MCF 10A (cell line): ENCODE results near the gene PEX7. TPM values are rescaled to one million over a fixed set of nuclear protein-coding genes. Genes with fewer than 3 reads are reported as not detected.

ENCODE experiments used
- BruUV-seq: library from RNA; stranded (reverse); fragments of 400-500 nt; replicated peaks from 2 replicates; lab custom pipeline; 2021; lab: Mats Ljungman, UMichigan
- CTCF ChIA-PET: fragments of 300-600 bp; sonication (Branson Sonifier 250); formaldehyde crosslinking; extraction: SDS; loops from one replicate; lab custom pipeline; 2021; ENCODE audit warnings: antibody characterized with exemption, inconsistent platforms; lab: Yijun Ruan, JAX
- POLR2A ChIA-PET: fragments of 300-600, 350-650 bp; sonication (Branson Sonifier 250); formaldehyde crosslinking; extraction: SDS; loops from one replicate; lab custom pipeline; 2020; ENCODE audit warnings: antibody characterized with exemption, inconsistent platforms; lab: Yijun Ruan, JAX
- DNase-seq: peaks from one replicate; pipeline ENCODE4 v3.0.0-alpha.2; 2018; ENCODE audit not compliant: unreplicated experiment
- H3K27ac Mint-ChIP-seq: one replicate; pipeline ENCODE4 v1.8.0; 2022; ENCODE audit warnings: mild to moderate bottlenecking, low read depth, mixed read lengths; ENCODE audit not compliant: unreplicated experiment
- H3K27me3 Mint-ChIP-seq: one replicate; pipeline ENCODE4 v1.8.0; 2022; ENCODE audit warnings: mixed read lengths; ENCODE audit not compliant: insufficient read depth, unreplicated experiment
- H3K36me3 Mint-ChIP-seq: one replicate; pipeline ENCODE4 v1.8.0; 2022; ENCODE audit warnings: mild to moderate bottlenecking, moderate library complexity, mixed read lengths; ENCODE audit not compliant: insufficient read depth, unreplicated experiment
- H3K4me1 Mint-ChIP-seq: one replicate; pipeline ENCODE4 v1.8.0; 2022; ENCODE audit warnings: mixed read lengths; ENCODE audit not compliant: insufficient read depth, unreplicated experiment
- H3K4me3 Mint-ChIP-seq: one replicate; pipeline ENCODE4 v1.8.0; 2022; ENCODE audit warnings: mild to moderate bottlenecking, moderate library complexity, mixed read lengths; ENCODE audit not compliant: unreplicated experiment
- H3K9me3 Mint-ChIP-seq: one replicate; pipeline ENCODE4 v1.8.0; 2022; ENCODE audit warnings: mixed read lengths; ENCODE audit not compliant: unreplicated experiment
- intact Hi-C: fragments of 100-400 bp; cut with micrococcal nuclease; formaldehyde crosslinking; loops from 2 replicates; pipeline ENCODE4 v1.14.1; 2022
- total RNA-seq: library from RNA; stranded (reverse); gene quantifications from 2 replicates; pipeline ENCODE4 v1.2.3, GENCODE V29; 2022
- TF ChIP-seq, protein P1 (sequence below): fragments of 200-600 bp; IDR thresholded peaks from one replicate; pipeline ENCODE4 v1.8.0; 2022; ENCODE audit warnings: antibody characterized with exemption, mild to moderate bottlenecking; ENCODE audit not compliant: unreplicated experiment

PEX7 gene
- total RNA-seq, 1 experiment from 2014 or later: 6.0 TPM

DNA sequence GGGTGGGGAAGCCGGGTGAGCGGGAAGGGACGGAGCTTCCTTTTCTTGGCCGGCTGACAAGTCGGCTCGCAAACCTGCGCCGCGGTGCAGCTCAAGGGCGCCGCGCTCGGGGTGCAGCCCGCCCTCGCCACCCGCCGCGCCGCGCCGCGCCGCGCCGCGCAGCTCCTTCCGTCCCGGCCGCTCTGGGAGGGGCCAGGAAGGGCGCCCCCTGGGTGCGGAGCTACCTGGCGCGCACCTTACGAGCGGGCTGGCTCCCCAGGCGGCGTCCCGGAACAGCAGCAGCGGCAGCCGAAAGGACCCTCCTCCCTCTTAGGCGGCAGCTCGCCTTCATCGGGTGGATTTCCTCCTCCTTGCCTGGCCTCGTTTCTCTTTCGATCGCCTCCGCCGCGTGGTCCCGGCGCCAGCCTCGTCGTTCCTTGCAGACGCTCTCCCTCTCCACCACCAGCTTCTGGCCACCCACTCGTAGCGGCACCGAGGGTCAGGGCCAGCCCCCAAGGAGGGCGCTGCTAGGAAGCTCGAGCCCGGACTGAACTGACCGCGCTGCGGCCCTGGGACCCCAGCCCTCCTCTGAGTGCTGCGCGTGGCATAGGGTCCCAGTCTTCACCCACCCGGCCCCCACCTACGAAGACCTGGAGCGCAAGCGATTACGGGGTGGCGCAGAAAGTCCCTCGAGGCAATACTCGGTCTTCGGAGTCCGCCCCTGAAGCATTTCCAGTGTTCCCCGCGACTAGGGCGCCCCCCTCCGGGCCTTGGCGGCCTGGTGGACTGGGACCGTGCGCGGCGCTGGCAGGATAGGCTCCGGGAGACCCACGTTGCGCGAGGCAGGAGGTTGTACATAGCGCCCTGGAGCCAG is 29.8 kb upstream of the PEX7 start, which contains the start of gene MAP3K5:
Gene MAP3K5 (minus strand): TSS at position 68 of the 853 bp plus-strand sequence. CDS start 320 bp downstream, outside the sequence.
- Mint-ChIP-seq H3K27ac (peak within 1 kb of the TSS; percentile 98), H3K4me3 (peak within 1 kb of the TSS; percentile 92), H3K27me3 (no peaks in the 10 kb centered on the region), H3K4me1 (peaks cover 17% of the 10 kb centered on the region), H3K9me3 (no peaks in the 10 kb centered on the region), H3K36me3 (peaks cover 5% of the 10 kb centered on the region)
- CTCF ChIA-PET: interaction anchor here (0.6 to 7.5 kb wide), 97 partner anchors 9 to 642 kb away, joined by 3 to 309 read pairs (median 5); partner anchors contain the start of genes IL20RA and PEX7
- TF ChIP-seq, protein P1, sequence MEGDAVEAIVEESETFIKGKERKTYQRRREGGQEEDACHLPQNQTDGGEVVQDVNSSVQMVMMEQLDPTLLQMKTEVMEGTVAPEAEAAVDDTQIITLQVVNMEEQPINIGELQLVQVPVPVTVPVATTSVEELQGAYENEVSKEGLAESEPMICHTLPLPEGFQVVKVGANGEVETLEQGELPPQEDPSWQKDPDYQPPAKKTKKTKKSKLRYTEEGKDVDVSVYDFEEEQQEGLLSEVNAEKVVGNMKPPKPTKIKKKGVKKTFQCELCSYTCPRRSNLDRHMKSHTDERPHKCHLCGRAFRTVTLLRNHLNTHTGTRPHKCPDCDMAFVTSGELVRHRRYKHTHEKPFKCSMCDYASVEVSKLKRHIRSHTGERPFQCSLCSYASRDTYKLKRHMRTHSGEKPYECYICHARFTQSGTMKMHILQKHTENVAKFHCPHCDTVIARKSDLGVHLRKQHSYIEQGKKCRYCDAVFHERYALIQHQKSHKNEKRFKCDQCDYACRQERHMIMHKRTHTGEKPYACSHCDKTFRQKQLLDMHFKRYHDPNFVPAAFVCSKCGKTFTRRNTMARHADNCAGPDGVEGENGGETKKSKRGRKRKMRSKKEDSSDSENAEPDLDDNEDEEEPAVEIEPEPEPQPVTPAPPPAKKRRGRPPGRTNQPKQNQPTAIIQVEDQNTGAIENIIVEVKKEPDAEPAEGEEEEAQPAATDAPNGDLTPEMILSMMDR: peak; percentile 65
- POLR2A ChIA-PET: interaction anchor here (0.6 to 7.5 kb wide), 50 partner anchors 10 to 1301 kb away, joined by 3 to 204 read pairs (median 5); partner anchors contain the start of genes BCLAF1, MAP7 and PEX7
- DNase-seq: peak; percentile 93
- BruUV-seq: no TSS peak
- intact Hi-C loops: loop anchor here (1.0 to 10.0 kb wide), 6 partner anchors 96 to 508 kb away; partner anchors contain the start of genes BCLAF1 and MAP7

DNA sequence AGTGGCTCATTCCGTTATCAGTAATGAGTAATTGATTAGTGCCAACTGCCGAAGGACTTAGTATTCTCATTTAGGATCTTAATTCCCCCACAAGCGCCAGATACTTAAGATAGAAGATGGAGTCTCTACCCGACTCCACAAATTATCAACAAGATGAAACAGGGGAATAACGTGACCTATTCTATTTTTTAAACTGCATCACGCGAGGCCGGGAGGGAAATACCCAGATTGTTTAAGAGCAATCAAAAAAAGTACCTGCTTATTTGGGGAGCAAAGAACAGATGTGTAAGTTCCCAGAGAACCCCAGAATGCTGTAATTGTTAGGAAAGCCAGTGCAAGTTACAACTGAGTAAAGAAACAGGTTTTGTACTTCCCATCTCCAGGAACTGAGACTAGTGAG is 29.0 kb upstream of the PEX7 start:
- Mint-ChIP-seq H3K27ac (peak overlapping the region; percentile 98), H3K36me3 (peaks cover 5% of the 10 kb centered on the region), H3K27me3 (no peaks in the 10 kb centered on the region), H3K4me3 (peak overlapping the region; percentile 92), H3K4me1 (peaks cover 10% of the 10 kb centered on the region), H3K9me3 (no peaks in the 10 kb centered on the region)
- intact Hi-C loops: loop anchor here (1.0 to 10.0 kb wide), 5 partner anchors 97 to 509 kb away; partner anchors contain the start of genes BCLAF1 and MAP7
- TF ChIP-seq, protein P1: no peak
- ChIA-PET CTCF (interaction anchor here (0.7 to 7.5 kb wide), 20 partner anchors 16 to 582 kb away, joined by 3 to 309 read pairs (median 7); partner anchors contain the start of gene PEX7), POLR2A (interaction anchor here (0.8 to 7.5 kb wide), 10 partner anchors 13 to 390 kb away, joined by 5 to 204 read pairs (median 14); no protein-coding TSS in a partner anchor)
- no peak for DNase-seq
- BruUV-seq: TSS peak; percentile 74

DNA sequence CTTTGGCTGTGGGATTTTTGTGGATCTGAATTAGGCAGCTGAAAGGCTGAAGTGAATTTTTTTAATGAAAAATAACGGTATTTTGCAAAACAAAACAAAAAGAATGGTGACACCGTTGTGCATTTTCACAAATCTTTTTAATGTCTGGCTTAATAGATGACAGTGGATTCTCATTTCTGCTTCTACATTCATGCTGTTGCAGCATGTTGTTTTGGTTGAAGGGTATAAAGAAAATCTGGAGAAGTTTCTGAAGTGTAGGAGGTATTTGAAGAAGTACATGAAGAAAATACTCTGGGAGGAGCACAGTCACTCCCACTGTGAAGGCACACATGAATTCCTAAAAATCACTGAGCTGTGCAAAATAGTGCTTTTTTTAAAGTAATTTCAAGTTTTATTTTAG is 27.0 kb upstream of the PEX7 start:
- Mint-ChIP-seq H3K9me3 (no peaks in the 10 kb centered on the region), H3K27me3 (no peaks in the 10 kb centered on the region), H3K27ac (no peak overlapping the region), H3K36me3 (peaks cover 5% of the 10 kb centered on the region), H3K4me1 (peaks cover 6% of the 10 kb centered on the region), H3K4me3 (no peak overlapping the region)
- no TSS peak for BruUV-seq
- CTCF ChIA-PET: interaction anchor here (0.7 to 5.9 kb wide), 3 partner anchors 27 to 422 kb away, joined by 3 to 71 read pairs (median 7); partner anchors contain the start of gene PEX7
- intact Hi-C loops: loop anchor here (10.0 kb wide), 1 partner anchor 511 kb away; the partner anchor contains the start of gene BCLAF1
- no peak for DNase-seq
- POLR2A ChIA-PET: interaction anchor here (2.4 kb wide), 1 partner anchor 151 kb away, joined by 13 read pairs; no protein-coding TSS in a partner anchor
- TF ChIP-seq, protein P1: no peak
